ENCODE data around the gene PARD3. TPM values are rescaled to one million over a fixed set of nuclear protein-coding genes. Genes with fewer than 3 reads are reported as not detected.

PARD3 gene
- polyA plus RNA-seq, 1 donor from 2014 or later, result 12.4 TPM

DNA sequence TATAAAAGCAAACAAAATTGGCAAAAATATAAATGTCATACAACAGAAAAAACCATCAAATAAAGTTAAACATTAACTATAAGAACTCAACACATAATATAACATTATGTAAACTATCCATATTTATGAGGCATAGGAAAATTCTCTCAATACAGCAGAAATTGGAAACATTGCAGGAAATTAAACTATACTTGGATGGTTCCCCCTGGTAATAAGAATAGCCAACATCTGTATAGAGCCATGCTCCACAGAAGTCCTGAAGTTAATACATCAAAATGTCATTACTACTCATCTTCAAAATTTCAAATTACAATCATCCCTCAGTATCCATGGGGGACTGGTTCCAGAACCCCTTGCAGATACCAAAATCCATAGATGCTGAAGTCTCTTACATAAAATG is 350.5 kb downstream of the PARD3 start:
- H3K4me2 ChIP-seq (ENCODE audit: low read length), result no peak overlapping the region
- H2AFZ ChIP-seq (ENCODE audit: low read depth, low read length), result no peak overlapping the region
- H4K20me1 ChIP-seq (ENCODE audit: insufficient read depth), result no peaks in the 10 kb centered on the region
- H3K27ac ChIP-seq (ENCODE audit: low read length), result no peak overlapping the region
- TF ChIP-seq, protein P1, sequence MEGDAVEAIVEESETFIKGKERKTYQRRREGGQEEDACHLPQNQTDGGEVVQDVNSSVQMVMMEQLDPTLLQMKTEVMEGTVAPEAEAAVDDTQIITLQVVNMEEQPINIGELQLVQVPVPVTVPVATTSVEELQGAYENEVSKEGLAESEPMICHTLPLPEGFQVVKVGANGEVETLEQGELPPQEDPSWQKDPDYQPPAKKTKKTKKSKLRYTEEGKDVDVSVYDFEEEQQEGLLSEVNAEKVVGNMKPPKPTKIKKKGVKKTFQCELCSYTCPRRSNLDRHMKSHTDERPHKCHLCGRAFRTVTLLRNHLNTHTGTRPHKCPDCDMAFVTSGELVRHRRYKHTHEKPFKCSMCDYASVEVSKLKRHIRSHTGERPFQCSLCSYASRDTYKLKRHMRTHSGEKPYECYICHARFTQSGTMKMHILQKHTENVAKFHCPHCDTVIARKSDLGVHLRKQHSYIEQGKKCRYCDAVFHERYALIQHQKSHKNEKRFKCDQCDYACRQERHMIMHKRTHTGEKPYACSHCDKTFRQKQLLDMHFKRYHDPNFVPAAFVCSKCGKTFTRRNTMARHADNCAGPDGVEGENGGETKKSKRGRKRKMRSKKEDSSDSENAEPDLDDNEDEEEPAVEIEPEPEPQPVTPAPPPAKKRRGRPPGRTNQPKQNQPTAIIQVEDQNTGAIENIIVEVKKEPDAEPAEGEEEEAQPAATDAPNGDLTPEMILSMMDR (IDR thresholded peaks at IDR 0.05; ENCODE audit: poor library complexity, severe bottlenecking), result no peak
- no peak for TF ChIP-seq EP300 (conservative IDR thresholded peaks at IDR 0.05; ENCODE audit: poor library complexity, severe bottlenecking)
- no peak for TF ChIP-seq EZH2 (IDR thresholded peaks at IDR 0.05; ENCODE audit: borderline replicate concordance, insufficient read depth, low read length, poor library complexity, severe bottlenecking)
- TF ChIP-seq RAD21 (conservative IDR thresholded peaks at IDR 0.05), result no peak
- TF ChIP-seq, protein P2, sequence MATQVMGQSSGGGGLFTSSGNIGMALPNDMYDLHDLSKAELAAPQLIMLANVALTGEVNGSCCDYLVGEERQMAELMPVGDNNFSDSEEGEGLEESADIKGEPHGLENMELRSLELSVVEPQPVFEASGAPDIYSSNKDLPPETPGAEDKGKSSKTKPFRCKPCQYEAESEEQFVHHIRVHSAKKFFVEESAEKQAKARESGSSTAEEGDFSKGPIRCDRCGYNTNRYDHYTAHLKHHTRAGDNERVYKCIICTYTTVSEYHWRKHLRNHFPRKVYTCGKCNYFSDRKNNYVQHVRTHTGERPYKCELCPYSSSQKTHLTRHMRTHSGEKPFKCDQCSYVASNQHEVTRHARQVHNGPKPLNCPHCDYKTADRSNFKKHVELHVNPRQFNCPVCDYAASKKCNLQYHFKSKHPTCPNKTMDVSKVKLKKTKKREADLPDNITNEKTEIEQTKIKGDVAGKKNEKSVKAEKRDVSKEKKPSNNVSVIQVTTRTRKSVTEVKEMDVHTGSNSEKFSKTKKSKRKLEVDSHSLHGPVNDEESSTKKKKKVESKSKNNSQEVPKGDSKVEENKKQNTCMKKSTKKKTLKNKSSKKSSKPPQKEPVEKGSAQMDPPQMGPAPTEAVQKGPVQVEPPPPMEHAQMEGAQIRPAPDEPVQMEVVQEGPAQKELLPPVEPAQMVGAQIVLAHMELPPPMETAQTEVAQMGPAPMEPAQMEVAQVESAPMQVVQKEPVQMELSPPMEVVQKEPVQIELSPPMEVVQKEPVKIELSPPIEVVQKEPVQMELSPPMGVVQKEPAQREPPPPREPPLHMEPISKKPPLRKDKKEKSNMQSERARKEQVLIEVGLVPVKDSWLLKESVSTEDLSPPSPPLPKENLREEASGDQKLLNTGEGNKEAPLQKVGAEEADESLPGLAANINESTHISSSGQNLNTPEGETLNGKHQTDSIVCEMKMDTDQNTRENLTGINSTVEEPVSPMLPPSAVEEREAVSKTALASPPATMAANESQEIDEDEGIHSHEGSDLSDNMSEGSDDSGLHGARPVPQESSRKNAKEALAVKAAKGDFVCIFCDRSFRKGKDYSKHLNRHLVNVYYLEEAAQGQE (IDR thresholded peaks at IDR 0.05; ENCODE audit: borderline replicate concordance), result no peak
- no peak for TF ChIP-seq MXI1 (conservative IDR thresholded peaks at IDR 0.05; ENCODE audit: poor library complexity, severe bottlenecking)
- TF ChIP-seq POLR2AphosphoS5 (IDR thresholded peaks at IDR 0.05), result no peak
- H3K79me2 ChIP-seq (replicated peaks; ENCODE audit: insufficient read depth, low read length), result no peaks in the 10 kb centered on the region
- no peaks in the 10 kb centered on the region for H3K36me3 ChIP-seq (ENCODE audit: insufficient read depth, low read length)
- no peak overlapping the region for H3K9ac ChIP-seq (ENCODE audit: low read length)
- no peak overlapping the region for H3K4me3 ChIP-seq (ENCODE audit: low read length)
- no peaks in the 10 kb centered on the region for H3K27me3 ChIP-seq (ENCODE audit: insufficient read depth, low read depth, low read length)
- H3K9me2 ChIP-seq (ENCODE audit: insufficient read depth, low read length), result no peaks in the 10 kb centered on the region
- no peaks in the 10 kb centered on the region for H3F3A ChIP-seq (ENCODE audit: insufficient read depth, low read length, poor library complexity, severe bottlenecking)
- H3K9me3 ChIP-seq (ENCODE audit: low read length), result no peaks in the 10 kb centered on the region

DNA sequence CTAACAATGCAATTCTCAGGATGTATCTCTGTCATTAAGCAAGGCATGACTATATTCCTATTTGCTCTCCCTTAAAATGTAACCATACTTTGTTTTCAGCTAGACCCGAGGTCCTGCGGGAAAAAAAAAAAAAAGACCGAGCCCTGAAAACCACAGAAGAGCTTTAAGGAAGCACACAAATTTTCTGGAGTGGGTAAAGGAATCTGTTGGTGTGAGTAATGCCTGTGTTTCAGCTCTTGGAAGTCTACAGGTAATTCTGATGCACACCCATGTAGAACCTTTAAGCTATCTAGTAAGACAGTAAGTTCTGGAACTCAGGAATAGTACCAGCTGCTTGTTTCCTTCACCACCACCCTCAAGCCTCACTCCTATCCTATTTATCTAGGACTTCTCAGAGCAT is 351.1 kb downstream of the PARD3 start:
- no peak overlapping the region for H3K9ac ChIP-seq (ENCODE audit: low read length)
- H4K20me1 ChIP-seq (ENCODE audit: insufficient read depth), result no peaks in the 10 kb centered on the region
- H3K4me3 ChIP-seq (ENCODE audit: low read length), result no peak overlapping the region
- H3K9me3 ChIP-seq (ENCODE audit: low read length), result no peaks in the 10 kb centered on the region
- no peaks in the 10 kb centered on the region for H3K79me2 ChIP-seq (replicated peaks; ENCODE audit: insufficient read depth, low read length)
- H3K27me3 ChIP-seq (ENCODE audit: insufficient read depth, low read depth, low read length), result no peaks in the 10 kb centered on the region
- no peak overlapping the region for H3K4me2 ChIP-seq (ENCODE audit: low read length)
- TF ChIP-seq TAF1 (IDR thresholded peaks at IDR 0.05; ENCODE audit: low read depth), result no peak
- H3K36me3 ChIP-seq (ENCODE audit: insufficient read depth, low read length), result no peaks in the 10 kb centered on the region
- no peaks in the 10 kb centered on the region for H3K9me2 ChIP-seq (ENCODE audit: insufficient read depth, low read length)
- no peaks in the 10 kb centered on the region for H3F3A ChIP-seq (ENCODE audit: insufficient read depth, low read length, poor library complexity, severe bottlenecking)
- no peak overlapping the region for H2AFZ ChIP-seq (ENCODE audit: low read depth, low read length)
- H3K27ac ChIP-seq (ENCODE audit: low read length), result no peak overlapping the region

DNA sequence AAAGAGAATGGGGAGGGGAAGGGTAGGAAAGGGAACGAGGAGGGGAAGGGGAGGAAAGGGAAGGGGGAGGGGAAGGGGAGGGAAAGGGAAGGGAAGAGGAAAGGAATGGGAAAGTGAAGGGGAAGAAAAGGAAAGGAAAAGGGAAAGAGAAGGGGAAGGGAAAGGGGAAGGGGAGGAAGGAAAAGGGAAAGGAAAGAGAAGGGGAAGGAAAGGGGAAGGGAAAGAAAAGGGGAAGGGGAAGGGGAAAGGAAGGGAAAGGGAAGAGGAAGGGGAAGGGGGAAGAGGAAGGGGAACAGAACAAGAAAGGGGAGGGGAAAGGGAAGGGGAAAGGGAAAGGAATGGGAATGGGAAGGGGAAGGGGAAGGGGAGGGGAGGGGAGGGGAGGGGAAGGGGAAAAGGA is 352.1 kb downstream of the PARD3 start:
- H3K27ac ChIP-seq (ENCODE audit: low read length), result no peak overlapping the region
- no peaks in the 10 kb centered on the region for H3K36me3 ChIP-seq (ENCODE audit: insufficient read depth, low read length)
- H3K79me2 ChIP-seq (replicated peaks; ENCODE audit: insufficient read depth, low read length), result no peaks in the 10 kb centered on the region
- no peak overlapping the region for H3K4me2 ChIP-seq (ENCODE audit: low read length)
- no peak overlapping the region for H3K4me3 ChIP-seq (ENCODE audit: low read length)
- no peaks in the 10 kb centered on the region for H3K9me2 ChIP-seq (ENCODE audit: insufficient read depth, low read length)
- H4K20me1 ChIP-seq (ENCODE audit: insufficient read depth), result no peaks in the 10 kb centered on the region
- H3K9me3 ChIP-seq (ENCODE audit: low read length), result no peaks in the 10 kb centered on the region
- TF ChIP-seq, protein P1 (IDR thresholded peaks at IDR 0.05; ENCODE audit: poor library complexity, severe bottlenecking), result no peak
- TF ChIP-seq MXI1 (conservative IDR thresholded peaks at IDR 0.05; ENCODE audit: poor library complexity, severe bottlenecking) (no peak), EP300 (conservative IDR thresholded peaks at IDR 0.05; ENCODE audit: poor library complexity, severe bottlenecking) (no peak), TAF1 (IDR thresholded peaks at IDR 0.05; ENCODE audit: low read depth) (no peak), RAD21 (conservative IDR thresholded peaks at IDR 0.05) (no peak), POLR2AphosphoS5 (IDR thresholded peaks at IDR 0.05) (no peak), SMC3 (conservative IDR thresholded peaks at IDR 0.05; ENCODE audit: poor library complexity) (no peak)
- no peak overlapping the region for H2AFZ ChIP-seq (ENCODE audit: low read depth, low read length)
- H3F3A ChIP-seq (ENCODE audit: insufficient read depth, low read length, poor library complexity, severe bottlenecking), result no peaks in the 10 kb centered on the region
- H3K9ac ChIP-seq (ENCODE audit: low read length), result no peak overlapping the region
- no peaks in the 10 kb centered on the region for H3K27me3 ChIP-seq (ENCODE audit: insufficient read depth, low read depth, low read length)
